HPDE6-E6E7 (cell line): Measurements from ENCODE around the gene SEC24D.

Experiments
- DNase-seq: peaks from one replicate; pipeline ENCODE4 v3.0.0; 2011; ENCODE audit warnings: missing footprints; ENCODE audit errors: extremely low spot score

Gene SEC24D

GRCh38 chr4:118845552-118846050, 9.7 kb upstream of the SEC24D start:
- DNase-seq, result no peak

- DNase-seq, result no peak
Measured at GRCh38 chr4:118843237-118843636, 7.3 kb upstream of the SEC24D start.

GRCh38 chr4:118842055-118842454, 6.1 kb upstream of the SEC24D start:
- no peak for DNase-seq

DNA sequence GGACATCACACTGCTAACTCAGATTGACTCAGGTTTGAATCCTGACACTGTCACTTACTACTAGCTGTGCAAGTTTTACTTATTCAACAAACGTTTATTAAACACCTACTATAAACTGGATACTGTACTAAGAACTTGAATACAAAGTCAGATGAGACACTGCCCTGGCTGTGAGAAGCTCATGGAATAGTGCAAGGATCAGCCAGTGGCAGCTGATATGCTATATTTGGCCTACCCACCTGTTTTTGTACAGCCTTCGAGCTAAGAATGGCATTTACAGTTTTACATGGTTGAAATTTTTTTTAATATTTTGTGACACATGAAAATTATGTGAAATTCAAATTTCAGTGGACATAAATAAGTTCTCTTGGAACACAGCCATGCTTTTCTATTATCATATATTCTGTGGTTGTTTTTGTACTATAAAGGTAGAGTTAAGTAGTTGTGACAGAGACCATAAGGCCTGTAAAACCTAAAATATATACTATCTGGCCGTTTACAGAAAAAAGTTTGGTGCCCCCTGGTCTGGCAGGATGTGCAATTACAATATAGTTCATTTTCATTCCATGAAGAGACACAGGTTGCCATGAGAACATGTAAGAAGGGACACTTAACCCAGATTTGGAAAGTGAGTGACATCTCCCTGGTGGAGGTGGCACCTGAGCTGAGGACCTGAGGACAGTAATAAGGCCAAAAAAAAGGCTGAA, 3.4 kb upstream of the SEC24D start:
- no peak for DNase-seq

DNA sequence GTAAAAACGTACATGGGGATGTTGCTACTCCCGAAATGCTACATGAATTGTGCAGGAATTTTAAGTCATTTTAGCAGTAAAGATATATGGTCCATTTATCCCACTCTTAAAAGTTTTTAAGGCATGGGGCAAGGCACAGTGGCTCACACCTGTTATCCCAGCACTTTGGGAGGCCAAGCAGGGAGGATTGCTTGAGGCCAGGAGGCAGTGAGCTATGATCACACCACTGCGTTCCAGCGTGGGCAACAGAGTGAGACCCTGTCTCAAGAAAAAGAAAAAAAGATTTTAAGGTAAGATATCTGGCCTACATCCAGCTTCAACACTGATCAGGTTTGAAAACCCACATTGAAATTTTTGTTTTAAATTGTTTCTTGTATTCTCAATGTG, 1.2 kb upstream of the SEC24D start:
- no peak for DNase-seq

- DNase-seq, result no peak
Measured at GRCh38 chr4:118836301-118837120, 585 bp upstream of the SEC24D start.

- no peak for DNase-seq
Measured at GRCh38 chr4:118834960-118835569, 861 bp downstream of the SEC24D start.

GRCh38 chr4:118834070-118834469, 1.9 kb downstream of the SEC24D start:
- no peak for DNase-seq

DNA sequence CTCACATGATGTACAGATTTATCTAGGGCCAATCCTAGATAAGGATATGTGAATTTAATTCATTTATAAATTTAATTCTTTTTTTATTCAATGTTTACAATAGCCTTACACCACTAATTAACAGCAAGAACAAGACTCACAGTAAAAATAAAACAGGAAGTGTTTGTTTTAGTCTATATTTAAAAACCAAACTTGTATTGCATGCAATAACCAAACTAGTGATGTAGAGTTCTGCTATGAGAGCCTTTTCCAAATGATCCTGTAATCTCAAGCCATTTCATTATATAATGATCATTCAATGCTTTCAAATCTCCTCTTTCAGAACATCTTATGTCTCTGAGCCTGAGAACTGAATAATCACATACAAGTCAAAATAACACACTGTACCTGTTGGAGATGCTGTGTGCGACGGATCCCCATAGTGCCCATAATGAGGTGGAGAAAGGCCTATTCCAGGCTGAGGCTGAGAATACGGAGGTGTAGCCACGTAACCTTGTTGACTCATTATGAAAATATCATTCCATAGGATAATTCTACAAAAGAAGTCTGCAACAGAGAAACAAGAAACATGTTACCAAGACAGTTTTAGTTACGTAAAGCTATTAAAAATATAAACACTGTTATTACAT, 2.6 kb downstream of the SEC24D start:
- no peak for DNase-seq

GRCh38 chr4:118829107-118829506, 6.8 kb downstream of the SEC24D start:
- no peak for DNase-seq

- no peak for DNase-seq
Measured at GRCh38 chr4:118826723-118827444, 9.0 kb downstream of the SEC24D start.

- DNase-seq, result no peak
Measured at GRCh38 chr4:118825799-118826198, 10.1 kb downstream of the SEC24D start.

GRCh38 chr4:118824141-118824540, 11.8 kb downstream of the SEC24D start:
- no peak for DNase-seq

GRCh38 chr4:118823471-118823870, 12.5 kb downstream of the SEC24D start:
- no peak for DNase-seq

- no peak for DNase-seq
Measured at GRCh38 chr4:118821590-118822293, 14.2 kb downstream of the SEC24D start.

DNA sequence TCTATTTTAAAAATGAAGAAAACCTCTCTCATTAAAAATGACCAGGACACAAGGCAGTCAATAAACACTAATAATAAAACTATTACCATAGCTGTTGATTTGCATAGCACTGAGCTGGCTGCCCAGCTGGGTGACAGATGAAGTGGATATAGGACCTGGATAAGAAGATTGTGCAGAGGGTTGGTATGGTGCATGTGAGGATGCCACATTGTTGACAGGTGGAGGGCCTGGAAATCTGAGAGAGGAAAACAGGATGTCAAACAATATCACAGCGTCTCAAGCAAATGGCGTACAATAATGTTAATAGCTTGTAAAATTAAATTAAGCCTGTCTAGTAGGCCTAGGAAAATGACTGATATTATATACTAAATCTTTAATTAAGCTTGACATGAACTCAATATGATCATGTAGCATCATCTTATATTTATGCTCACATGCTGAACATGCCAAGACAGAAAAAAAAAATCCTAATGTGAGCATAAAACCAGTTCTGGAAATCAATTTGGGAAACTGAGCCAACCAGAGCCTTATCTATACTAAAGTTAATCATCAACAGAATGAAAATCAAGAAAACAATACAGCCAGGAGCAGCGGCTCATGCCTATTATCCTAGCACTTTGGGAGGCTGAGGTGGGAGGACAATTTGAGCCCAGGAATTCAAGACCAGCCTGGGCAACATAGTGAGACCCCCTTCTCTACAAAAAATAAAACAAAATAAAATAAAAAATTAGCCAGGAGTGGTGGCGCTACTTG, 18.6 kb downstream of the SEC24D start:
- no peak for DNase-seq

DNA sequence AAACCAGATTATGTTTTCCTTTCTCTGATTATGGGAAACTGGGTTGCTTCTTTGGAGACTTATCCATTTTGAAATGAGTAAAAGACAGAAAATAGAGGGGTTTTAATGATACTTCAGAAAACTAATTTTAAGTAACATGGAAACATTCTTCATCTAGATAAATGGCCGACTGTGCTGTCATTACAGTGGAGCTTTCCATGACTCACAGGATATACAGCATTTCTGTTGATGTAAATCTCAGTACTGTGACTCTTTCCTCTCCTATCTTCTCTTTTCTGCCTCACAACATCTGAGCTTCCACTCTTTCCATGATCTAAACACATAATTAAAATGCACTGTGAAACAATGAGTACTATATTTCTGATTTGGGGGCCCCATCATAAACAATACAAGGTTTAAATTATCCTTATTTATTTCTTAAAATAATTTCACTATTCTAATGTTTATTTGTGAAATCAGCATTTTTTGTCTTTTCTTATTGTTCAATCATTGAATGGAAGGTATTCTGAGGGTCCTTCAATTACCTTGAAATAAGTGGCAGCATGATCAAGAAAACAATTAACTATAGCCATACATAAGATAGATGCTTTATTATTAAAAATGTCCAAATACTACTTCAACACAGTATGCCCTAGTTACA, 19.3 kb downstream of the SEC24D start:
- DNase-seq, result no peak

DNA sequence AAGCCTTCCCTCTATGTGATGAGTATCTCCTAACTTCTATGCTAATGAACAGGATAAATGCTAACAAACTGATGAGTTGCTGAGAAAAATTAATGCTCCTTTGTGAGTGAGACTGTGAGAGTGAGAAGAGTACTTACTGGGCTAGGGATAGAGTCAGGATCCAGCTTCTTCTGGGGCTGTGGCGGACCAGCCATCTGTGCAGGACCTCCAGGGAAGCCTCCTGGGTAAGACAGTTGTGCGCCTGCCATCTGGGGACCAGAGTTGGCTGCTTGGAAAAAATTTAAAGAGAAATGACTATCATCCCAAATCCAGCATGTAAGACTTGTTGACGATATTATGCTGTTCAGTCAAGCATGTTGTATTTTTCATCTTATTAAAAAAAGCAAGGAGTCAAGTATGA, 21.0 kb downstream of the SEC24D start:
- DNase-seq, result no peak

DNA sequence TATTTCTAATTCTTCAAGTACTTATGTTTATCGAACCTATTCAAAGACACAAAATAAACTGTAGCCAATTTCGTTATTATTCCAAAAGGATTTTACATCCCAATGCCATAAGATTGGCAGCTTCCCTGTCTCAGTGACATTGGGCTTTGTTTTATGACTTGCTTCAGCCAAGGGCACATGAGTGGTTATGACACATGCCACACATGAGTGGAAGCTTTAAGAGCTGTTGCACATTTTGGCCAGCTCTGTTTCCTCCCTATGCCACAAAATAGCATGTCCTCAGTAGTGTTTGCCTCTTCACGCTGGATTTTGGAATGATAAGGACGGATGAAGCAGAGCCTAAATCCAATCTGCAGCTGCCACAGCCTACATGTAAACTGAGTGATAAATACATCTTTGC, 21.9 kb downstream of the SEC24D start:
- no peak for DNase-seq

- no peak for DNase-seq
Measured at GRCh38 chr4:118813561-118813960, 22.4 kb downstream of the SEC24D start.
